ENCODE results near the gene PKD1. TPM values are rescaled to one million over a fixed set of nuclear protein-coding genes. Genes with fewer than 3 reads are reported as not detected.

The PKD1 gene
- total and polyA plus RNA-seq, 3 experiments from 2014 or later = 9.9 to 66.2 (median 58.9) TPM

- H3K27me3 ChIP-seq (ENCODE audit: insufficient read depth, low read length, poor library complexity, severe bottlenecking) = no peaks in the 10 kb centered on the region
- POLR2A ChIA-PET = no interaction called here
- no peaks in the 10 kb centered on the region for H3K9me3 Mint-ChIP-seq
- H3K4me1 Mint-ChIP-seq = peaks cover 0 to 3% (median 0%) of the 10 kb centered on the region in 3 donors
- H3K4me3 Mint-ChIP-seq = no peak overlapping the region
- no peaks in the 10 kb centered on the region for H3K4me1 ChIP-seq (ENCODE audit: insufficient read depth, low read length)
- H3K27ac ChIP-seq (ENCODE audit: low read depth, low read length) = no peak overlapping the region
- H3K27ac Mint-ChIP-seq = peak overlapping the region in 1 of 8 donors; percentile 35
- no peaks in the 10 kb centered on the region for H3K27me3 Mint-ChIP-seq
- H3K36me3 ChIP-seq (ENCODE audit: insufficient read depth, low read length) = no peaks in the 10 kb centered on the region
- H3K4me3 ChIP-seq (ENCODE audit: low read length) = no peak overlapping the region
- H3K36me3 Mint-ChIP-seq = peaks cover 0 to 64% (median 2%) of the 10 kb centered on the region in 3 donors
- CTCF ChIA-PET = no interaction called here
- DNase-seq = no peak
- no peaks in the 10 kb centered on the region for H3K9me3 ChIP-seq (ENCODE audit: low read length)
These were observed 48.6 kb downstream of the PKD1 start for GRCh38 chr16:2086812-2087747.

- H3K4me3 ChIP-seq (ENCODE audit: low read length) = no peak overlapping the region
- no peaks in the 10 kb centered on the region for H3K4me1 ChIP-seq (ENCODE audit: insufficient read depth, low read length)
- no peak overlapping the region for H3K27ac ChIP-seq (ENCODE audit: low read depth, low read length)
- POLR2A ChIA-PET = no interaction called here
- CTCF ChIA-PET = interaction anchor here (0.9 kb wide), 1 partner anchor 615 kb away, joined by 3 read pairs; no protein-coding TSS in a partner anchor
- H3K36me3 ChIP-seq (ENCODE audit: insufficient read depth, low read length) = no peaks in the 10 kb centered on the region
- no peak for DNase-seq
- H3K27me3 ChIP-seq (ENCODE audit: insufficient read depth, low read length, poor library complexity, severe bottlenecking) = no peaks in the 10 kb centered on the region
- Mint-ChIP-seq H3K4me3 (no peak overlapping the region), H3K36me3 (peaks cover 0 to 66% (median 2%) of the 10 kb centered on the region in 3 donors), H3K27me3 (no peaks in the 10 kb centered on the region), H3K4me1 (peaks cover 0 to 3% (median 0%) of the 10 kb centered on the region in 3 donors), H3K27ac (no peak overlapping the region), H3K9me3 (no peaks in the 10 kb centered on the region)
- H3K9me3 ChIP-seq (ENCODE audit: low read length) = no peaks in the 10 kb centered on the region
These were observed 49.5 kb downstream of the PKD1 start for GRCh38 chr16:2086106-2086742.

GRCh38 chr16:2085669-2086068 lies 50.0 kb downstream of the PKD1 start:
- Mint-ChIP-seq H3K9me3 (no peaks in the 10 kb centered on the region), H3K36me3 (peaks cover 0 to 70% (median 2%) of the 10 kb centered on the region in 3 donors), H3K27me3 (no peaks in the 10 kb centered on the region), H3K4me1 (peaks cover 0 to 3% (median 0%) of the 10 kb centered on the region in 3 donors), H3K4me3 (no peak overlapping the region), H3K27ac (no peak overlapping the region)
- no peaks in the 10 kb centered on the region for H3K27me3 ChIP-seq (ENCODE audit: insufficient read depth, low read length, poor library complexity, severe bottlenecking)
- no peaks in the 10 kb centered on the region for H3K9me3 ChIP-seq (ENCODE audit: low read length)
- DNase-seq = no peak
- no peaks in the 10 kb centered on the region for H3K36me3 ChIP-seq (ENCODE audit: insufficient read depth, low read length)
- ChIA-PET POLR2A (no interaction called here), CTCF (interaction anchor here (0.9 kb wide), 1 partner anchor 615 kb away, joined by 3 read pairs; no protein-coding TSS in a partner anchor)
- H3K4me3 ChIP-seq (ENCODE audit: low read length) = no peak overlapping the region
- no peak overlapping the region for H3K27ac ChIP-seq (ENCODE audit: low read depth, low read length)
- H3K4me1 ChIP-seq (ENCODE audit: insufficient read depth, low read length) = no peaks in the 10 kb centered on the region

- CTCF ChIA-PET = no interaction called here
These were observed 50.6 kb downstream of the PKD1 start for GRCh38 chr16:2084895-2085625.

GRCh38 chr16:2083876-2084780 lies 51.6 kb downstream of the PKD1 start:
- POLR2A ChIA-PET = no interaction called here
- Histone ChIP-seq H3K36me3 (ENCODE audit: insufficient read depth, low read length) (no peaks in the 10 kb centered on the region), H3K9me3 (ENCODE audit: low read length) (no peaks in the 10 kb centered on the region), H3K27me3 (ENCODE audit: insufficient read depth, low read length, poor library complexity, severe bottlenecking) (no peaks in the 10 kb centered on the region), H3K27ac (ENCODE audit: low read depth, low read length) (no peak overlapping the region), H3K4me3 (ENCODE audit: low read length) (no peak overlapping the region), H3K4me1 (ENCODE audit: insufficient read depth, low read length) (no peaks in the 10 kb centered on the region)
- H3K4me3 Mint-ChIP-seq = no peak overlapping the region
- H3K9me3 Mint-ChIP-seq = no peaks in the 10 kb centered on the region
- CTCF ChIA-PET = no interaction called here
- H3K36me3 Mint-ChIP-seq = peaks cover 0 to 67% (median 1%) of the 10 kb centered on the region in 3 donors
- peaks cover 0 to 3% (median 0%) of the 10 kb centered on the region in 3 donors for H3K4me1 Mint-ChIP-seq
- peak overlapping the region in 1 of 8 donors; percentile 38 for H3K27ac Mint-ChIP-seq
- H3K27me3 Mint-ChIP-seq = no peaks in the 10 kb centered on the region
- DNase-seq = no peak

More at GRCh38 chr16:2084895-2085625, 50.6 kb downstream of the PKD1 start:
- Mint-ChIP-seq H3K4me3 (no peak overlapping the region), H3K27me3 (no peaks in the 10 kb centered on the region), H3K36me3 (peaks cover 0 to 68% (median 2%) of the 10 kb centered on the region in 3 donors), H3K9me3 (no peaks in the 10 kb centered on the region), H3K4me1 (peaks cover 0 to 3% (median 0%) of the 10 kb centered on the region in 3 donors), H3K27ac (no peak overlapping the region)
- Histone ChIP-seq H3K4me1 (ENCODE audit: insufficient read depth, low read length) (no peaks in the 10 kb centered on the region), H3K9me3 (ENCODE audit: low read length) (no peaks in the 10 kb centered on the region), H3K4me3 (ENCODE audit: low read length) (no peak overlapping the region), H3K27me3 (ENCODE audit: insufficient read depth, low read length, poor library complexity, severe bottlenecking) (no peaks in the 10 kb centered on the region), H3K27ac (ENCODE audit: low read depth, low read length) (no peak overlapping the region), H3K36me3 (ENCODE audit: insufficient read depth, low read length) (no peaks in the 10 kb centered on the region)
- no peak for DNase-seq
- POLR2A ChIA-PET = no interaction called here

- Mint-ChIP-seq H3K27me3 (no peaks in the 10 kb centered on the region), H3K4me3 (no peak overlapping the region), H3K27ac (no peak overlapping the region), H3K36me3 (peaks cover 0 to 67% (median 0%) of the 10 kb centered on the region in 3 donors), H3K9me3 (no peaks in the 10 kb centered on the region), H3K4me1 (peaks cover 0 to 3% (median 0%) of the 10 kb centered on the region in 3 donors)
- ChIA-PET CTCF (interaction anchor here (0.8 kb wide), 1 partner anchor 17 kb away, joined by 3 read pairs; no protein-coding TSS in a partner anchor), POLR2A (no interaction called here)
- no peaks in the 10 kb centered on the region for H3K27me3 ChIP-seq (ENCODE audit: insufficient read depth, low read length, poor library complexity, severe bottlenecking)
- no peaks in the 10 kb centered on the region for H3K4me1 ChIP-seq (ENCODE audit: insufficient read depth, low read length)
- H3K9me3 ChIP-seq (ENCODE audit: low read length) = no peaks in the 10 kb centered on the region
- H3K36me3 ChIP-seq (ENCODE audit: insufficient read depth, low read length) = no peaks in the 10 kb centered on the region
- no peak for DNase-seq
- no peak overlapping the region for H3K27ac ChIP-seq (ENCODE audit: low read depth, low read length)
- H3K4me3 ChIP-seq (ENCODE audit: low read length) = no peak overlapping the region
These were observed 52.3 kb downstream of the PKD1 start for GRCh38 chr16:2083409-2083808.

- no peak overlapping the region for H3K4me3 ChIP-seq (ENCODE audit: low read length)
- H3K9me3 Mint-ChIP-seq = no peaks in the 10 kb centered on the region
- no peaks in the 10 kb centered on the region for H3K9me3 ChIP-seq (ENCODE audit: low read length)
- CTCF ChIA-PET = interaction anchor here (0.8 kb wide), 1 partner anchor 17 kb away, joined by 3 read pairs; no protein-coding TSS in a partner anchor
- POLR2A ChIA-PET = no interaction called here
- no peak overlapping the region for H3K4me3 Mint-ChIP-seq
- no peak for DNase-seq
- peaks cover 0 to 64% (median 0%) of the 10 kb centered on the region in 3 donors for H3K36me3 Mint-ChIP-seq
- no peak overlapping the region for H3K27ac Mint-ChIP-seq
- H3K36me3 ChIP-seq (ENCODE audit: insufficient read depth, low read length) = no peaks in the 10 kb centered on the region
- no peak overlapping the region for H3K27ac ChIP-seq (ENCODE audit: low read depth, low read length)
- H3K4me1 ChIP-seq (ENCODE audit: insufficient read depth, low read length) = no peaks in the 10 kb centered on the region
- H3K27me3 ChIP-seq (ENCODE audit: insufficient read depth, low read length, poor library complexity, severe bottlenecking) = no peaks in the 10 kb centered on the region
- peaks cover 0 to 3% (median 0%) of the 10 kb centered on the region in 3 donors for H3K4me1 Mint-ChIP-seq
- no peaks in the 10 kb centered on the region for H3K27me3 Mint-ChIP-seq
These were observed 52.7 kb downstream of the PKD1 start for GRCh38 chr16:2082983-2083364.
